ENCODE measurements around the gene SLC10A1.

SLC10A1 gene

GRCh38 chr14:69755784-69756183, 41.3 kb downstream of the SLC10A1 start:
- no peaks in the 10 kb centered on the region for H3K36me3 Mint-ChIP-seq (ENCODE audit: low read depth)
- H3K4me1 Mint-ChIP-seq: no peaks in the 10 kb centered on the region
- H3K4me3 Mint-ChIP-seq: no peak overlapping the region
- H3K27ac Mint-ChIP-seq: no peak overlapping the region
- H3K27me3 Mint-ChIP-seq (ENCODE audit: low read depth): peaks cover 1% of the 10 kb centered on the region
- H3K9me3 Mint-ChIP-seq: no peaks in the 10 kb centered on the region
- TF ChIP-seq, protein P1, sequence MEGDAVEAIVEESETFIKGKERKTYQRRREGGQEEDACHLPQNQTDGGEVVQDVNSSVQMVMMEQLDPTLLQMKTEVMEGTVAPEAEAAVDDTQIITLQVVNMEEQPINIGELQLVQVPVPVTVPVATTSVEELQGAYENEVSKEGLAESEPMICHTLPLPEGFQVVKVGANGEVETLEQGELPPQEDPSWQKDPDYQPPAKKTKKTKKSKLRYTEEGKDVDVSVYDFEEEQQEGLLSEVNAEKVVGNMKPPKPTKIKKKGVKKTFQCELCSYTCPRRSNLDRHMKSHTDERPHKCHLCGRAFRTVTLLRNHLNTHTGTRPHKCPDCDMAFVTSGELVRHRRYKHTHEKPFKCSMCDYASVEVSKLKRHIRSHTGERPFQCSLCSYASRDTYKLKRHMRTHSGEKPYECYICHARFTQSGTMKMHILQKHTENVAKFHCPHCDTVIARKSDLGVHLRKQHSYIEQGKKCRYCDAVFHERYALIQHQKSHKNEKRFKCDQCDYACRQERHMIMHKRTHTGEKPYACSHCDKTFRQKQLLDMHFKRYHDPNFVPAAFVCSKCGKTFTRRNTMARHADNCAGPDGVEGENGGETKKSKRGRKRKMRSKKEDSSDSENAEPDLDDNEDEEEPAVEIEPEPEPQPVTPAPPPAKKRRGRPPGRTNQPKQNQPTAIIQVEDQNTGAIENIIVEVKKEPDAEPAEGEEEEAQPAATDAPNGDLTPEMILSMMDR (IDR thresholded peaks at IDR 0.05; ENCODE audit: unreplicated experiment in 3 of 3): no peak

- Mint-ChIP-seq H3K36me3 (ENCODE audit: low read depth) (no peaks in the 10 kb centered on the region), H3K9me3 (no peaks in the 10 kb centered on the region), H3K4me1 (no peaks in the 10 kb centered on the region), H3K4me3 (no peak overlapping the region), H3K27me3 (ENCODE audit: low read depth) (no peaks in the 10 kb centered on the region), H3K27ac (no peak overlapping the region)
- TF ChIP-seq, protein P1 (IDR thresholded peaks at IDR 0.05; ENCODE audit: unreplicated experiment in 3 of 3): no peak
Measured at GRCh38 chr14:69755296-69755695, 41.7 kb downstream of the SLC10A1 start.

- TF ChIP-seq, protein P1 (IDR thresholded peaks at IDR 0.05; ENCODE audit: unreplicated experiment in 3 of 3): no peak
- Mint-ChIP-seq H3K27me3 (ENCODE audit: low read depth) (no peaks in the 10 kb centered on the region), H3K4me3 (no peak overlapping the region), H3K36me3 (ENCODE audit: low read depth) (no peaks in the 10 kb centered on the region), H3K9me3 (no peaks in the 10 kb centered on the region), H3K27ac (no peak overlapping the region), H3K4me1 (no peaks in the 10 kb centered on the region)
Measured at GRCh38 chr14:69754487-69754886, 42.6 kb downstream of the SLC10A1 start.

GRCh38 chr14:69753860-69754259, 43.2 kb downstream of the SLC10A1 start:
- Mint-ChIP-seq H3K27me3 (ENCODE audit: low read depth) (no peaks in the 10 kb centered on the region), H3K36me3 (ENCODE audit: low read depth) (no peaks in the 10 kb centered on the region), H3K27ac (no peak overlapping the region), H3K4me1 (no peaks in the 10 kb centered on the region), H3K9me3 (no peaks in the 10 kb centered on the region), H3K4me3 (no peak overlapping the region)
- TF ChIP-seq, protein P1 (IDR thresholded peaks at IDR 0.05; ENCODE audit: unreplicated experiment in 3 of 3): no peak

- TF ChIP-seq, protein P1 (IDR thresholded peaks at IDR 0.05; ENCODE audit: unreplicated experiment in 3 of 3): no peak
- H3K27me3 Mint-ChIP-seq (ENCODE audit: low read depth): no peaks in the 10 kb centered on the region
- H3K9me3 Mint-ChIP-seq: no peaks in the 10 kb centered on the region
- H3K4me1 Mint-ChIP-seq: no peaks in the 10 kb centered on the region
- no peak overlapping the region for H3K4me3 Mint-ChIP-seq
- H3K27ac Mint-ChIP-seq: peak overlapping the region in 1 of 3 experiments; percentile 36
- H3K36me3 Mint-ChIP-seq (ENCODE audit: low read depth): no peaks in the 10 kb centered on the region
Measured at GRCh38 chr14:69752773-69753172, 44.3 kb downstream of the SLC10A1 start.

DNA sequence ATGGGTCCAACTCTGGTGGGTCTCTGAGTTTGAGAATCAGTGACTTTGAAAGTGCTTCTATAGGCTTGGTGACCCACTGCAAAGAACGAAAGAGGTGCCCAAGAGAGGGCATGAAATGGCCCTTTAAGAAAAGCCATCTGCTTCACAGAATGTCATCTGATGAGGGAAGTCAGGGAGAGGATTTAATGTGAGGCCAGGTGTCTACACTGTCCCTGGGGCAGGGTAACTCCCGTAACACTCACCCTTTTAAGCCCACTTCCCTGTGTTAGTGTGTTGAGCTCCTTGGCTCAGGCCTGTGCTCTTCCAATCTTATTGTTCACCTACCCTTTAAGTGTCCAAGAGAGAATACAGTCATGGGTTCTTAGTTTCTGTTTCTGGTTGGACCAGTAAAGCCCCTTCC, 46.5 kb downstream of the SLC10A1 start:
- peaks cover 3% of the 10 kb centered on the region for H3K27me3 Mint-ChIP-seq (ENCODE audit: low read depth)
- no peak overlapping the region for H3K4me3 Mint-ChIP-seq
- TF ChIP-seq, protein P1 (IDR thresholded peaks at IDR 0.05; ENCODE audit: unreplicated experiment in 3 of 3): no peak
- H3K36me3 Mint-ChIP-seq (ENCODE audit: low read depth): no peaks in the 10 kb centered on the region
- H3K9me3 Mint-ChIP-seq: peaks cover 2% of the 10 kb centered on the region
- peak overlapping the region; percentile 2 to 71 (median 47) for H3K27ac Mint-ChIP-seq
- no peaks in the 10 kb centered on the region for H3K4me1 Mint-ChIP-seq

Data from nephron (organoid).